OCI-LY1 (cell line): ENCODE measurements around the gene CDC42BPA.

Experiments used
- H2AFZ ChIP-seq: fragments of 200-600 bp; sonication (generic), shearing (Covaris generic); 2 replicates; pipeline ENCODE4 v1.6.0; 2014; ENCODE audit warnings: antibody characterized with exemption, mild to moderate bottlenecking, low read length
- H3F3A ChIP-seq: fragments of 200-600 bp; sonication (generic), shearing (Covaris generic); 2 replicates; pipeline ENCODE4 v1.6.0; 2014; ENCODE audit warnings: mild to moderate bottlenecking, antibody characterized with exemption, low read length, moderate library complexity; ENCODE audit not compliant: insufficient read depth
- H3K27ac ChIP-seq: fragments of 200-600 bp; sonication (generic); 2 replicates; pipeline ENCODE4 v1.5.1; 2014; ENCODE audit warnings: low read length, mixed run types, mild to moderate bottlenecking, low read depth; ENCODE audit not compliant: poor library complexity, severe bottlenecking
- H3K27me3 ChIP-seq: fragments of 200-600 bp; sonication (generic); 2 replicates; pipeline ENCODE4 v1.6.0; 2014; ENCODE audit warnings: antibody characterized with exemption, mild to moderate bottlenecking, low read length, moderate library complexity; ENCODE audit not compliant: insufficient read depth
- H3K36me3 ChIP-seq: fragments of 200-600 bp; sonication (generic); 2 replicates; pipeline ENCODE4 v1.6.1; 2014; ENCODE audit warnings: mild to moderate bottlenecking, antibody characterized with exemption, low read length, moderate library complexity, mixed read lengths; ENCODE audit not compliant: insufficient read depth
- H3K4me1 ChIP-seq: fragments of 200-600 bp; sonication (generic); 2 replicates; pipeline ENCODE4 v1.5.1; 2014; ENCODE audit warnings: mild to moderate bottlenecking, low read length, moderate library complexity; ENCODE audit not compliant: insufficient read depth, severe bottlenecking
- H3K4me2 ChIP-seq: fragments of 200-600 bp; sonication (generic), shearing (Covaris generic); 2 replicates; pipeline ENCODE4 v1.6.1; 2014; ENCODE audit warnings: low read length
- H3K4me3 ChIP-seq: fragments of 200-600 bp; sonication (generic); 2 replicates; pipeline ENCODE4 v1.5.1; 2014; ENCODE audit warnings: low read length, low read depth, mild to moderate bottlenecking, mixed read lengths; ENCODE audit not compliant: poor library complexity, severe bottlenecking
- H3K79me2 ChIP-seq: fragments of 200-600 bp; shearing (Covaris generic); 2 replicates; pipeline ENCODE4 v1.6.1; 2016; ENCODE audit warnings: mixed run types, low read length, mixed read lengths; ENCODE audit not compliant: insufficient read depth
- H3K9ac ChIP-seq: fragments of 200-600 bp; sonication (generic), shearing (Covaris generic); 2 replicates; pipeline ENCODE4 v1.6.1; 2014; ENCODE audit warnings: mild to moderate bottlenecking, low read length, mixed read lengths
- H3K9me2 ChIP-seq: fragments of 200-600 bp; sonication (generic), shearing (Covaris generic); 2 replicates; pipeline ENCODE4 v1.6.1; 2014; ENCODE audit warnings: low read depth, mild to moderate bottlenecking, low read length, mixed read lengths
- H3K9me3 ChIP-seq: fragments of 200-600 bp; shearing (Covaris generic); 2 replicates; pipeline ENCODE4 v1.6.1; 2014; ENCODE audit warnings: low read length, mixed read lengths
- H4K20me1 ChIP-seq: fragments of 200-600 bp; sonication (generic), shearing (Covaris generic); 2 replicates; pipeline ENCODE4 v1.6.0; 2016; ENCODE audit warnings: mild to moderate bottlenecking, low read length; ENCODE audit not compliant: insufficient read depth
- CTCF ChIP-seq: fragments of 200-600 bp; sonication (generic), shearing (Covaris generic); IDR thresholded peaks from 2 replicates; pipeline ENCODE4 v1.5.1; 2017; ENCODE audit warnings: mild to moderate bottlenecking, antibody characterized with exemption, low read length, moderate library complexity, mixed read lengths
- EZH2 ChIP-seq: fragments of 200-600 bp; sonication (generic), shearing (Covaris generic); IDR thresholded peaks from 2 replicates; pipeline ENCODE4 v1.8.0; 2017; ENCODE audit warnings: borderline replicate concordance, mixed run types, mild to moderate bottlenecking, antibody characterized with exemption, low read length, moderate library complexity, mixed read lengths

The CDC42BPA gene

GRCh38 chr1:226946841-226947240 is 371.5 kb downstream of the CDC42BPA start:
- H3F3A ChIP-seq = no peaks in the 10 kb centered on the region
- H3K4me3 ChIP-seq = no peak overlapping the region
- H3K27me3 ChIP-seq = no peaks in the 10 kb centered on the region
- H2AFZ ChIP-seq = no peak overlapping the region
- no peak overlapping the region for H3K4me2 ChIP-seq
- H4K20me1 ChIP-seq = no peaks in the 10 kb centered on the region
- TF ChIP-seq CTCF (no peak), EZH2 (no peak)
- H3K9me3 ChIP-seq = no peaks in the 10 kb centered on the region
- peaks cover 21% of the 10 kb centered on the region for H3K4me1 ChIP-seq
- H3K27ac ChIP-seq = no peak overlapping the region
- H3K9ac ChIP-seq = no peak overlapping the region
- H3K36me3 ChIP-seq = no peaks in the 10 kb centered on the region
- no peaks in the 10 kb centered on the region for H3K9me2 ChIP-seq
- no peaks in the 10 kb centered on the region for H3K79me2 ChIP-seq

GRCh38 chr1:226946285-226946684 is 372.0 kb downstream of the CDC42BPA start:
- Histone ChIP-seq H2AFZ (no peak overlapping the region), H3K36me3 (no peaks in the 10 kb centered on the region), H3K9me2 (no peaks in the 10 kb centered on the region), H3K4me2 (no peak overlapping the region), H3K9me3 (no peaks in the 10 kb centered on the region), H3F3A (no peaks in the 10 kb centered on the region), H4K20me1 (no peaks in the 10 kb centered on the region), H3K27me3 (no peaks in the 10 kb centered on the region), H3K79me2 (no peaks in the 10 kb centered on the region), H3K4me1 (peaks cover 27% of the 10 kb centered on the region), H3K4me3 (no peak overlapping the region), H3K27ac (no peak overlapping the region), H3K9ac (no peak overlapping the region)
- TF ChIP-seq CTCF (no peak), EZH2 (no peak)

- Histone ChIP-seq H2AFZ (no peak overlapping the region), H3K9me2 (no peaks in the 10 kb centered on the region), H3K9me3 (no peaks in the 10 kb centered on the region), H3F3A (no peaks in the 10 kb centered on the region), H4K20me1 (no peaks in the 10 kb centered on the region), H3K27ac (no peak overlapping the region), H3K79me2 (no peaks in the 10 kb centered on the region), H3K4me2 (peak overlapping the region; percentile 44; the same call in 1 of the 2 replicates), H3K4me1 (peaks cover 31% of the 10 kb centered on the region), H3K36me3 (no peaks in the 10 kb centered on the region), H3K27me3 (no peaks in the 10 kb centered on the region), H3K4me3 (no peak overlapping the region), H3K9ac (no peak overlapping the region)
- TF ChIP-seq CTCF (no peak), EZH2 (no peak)
Observed at GRCh38 chr1:226945858-226946245, 372.4 kb downstream of the CDC42BPA start.
